ENCODE results near the gene CALN1. TPM values are rescaled to one million over a fixed set of nuclear protein-coding genes. Genes with fewer than 3 reads are reported as not detected.

The CALN1 gene
- polyA plus RNA-seq, 1 donor (not counting 4 experiments of a cell fraction or from before 2014, with no cell fraction given) = not detected

- FAIRE-seq (no peak), DNase-seq (ENCODE audit: low read depth, low spot score) (no peak)
- Histone ChIP-seq H3K9ac (ENCODE audit: control insufficient read depth, extremely low read depth, insufficient read depth, low read length) (no peak overlapping the region), H3K36me3 (ENCODE audit: control insufficient read depth in 2 of 2, extremely low read depth in 1 of 2, insufficient read depth in 2 of 2, low read length in 2 of 2) (no peaks in the 10 kb centered on the region), H3K27ac (ENCODE audit: control insufficient read depth, insufficient read depth, low read length) (no peak overlapping the region), H3K4me3 (ENCODE audit: control insufficient read depth in 2 of 3, extremely low read depth in 1 of 3, insufficient read depth in 2 of 3, low read depth in 1 of 3, low read length in 3 of 3) (no peak overlapping the region), H3K4me1 (ENCODE audit: control insufficient read depth, extremely low read depth, insufficient read depth, low read length) (no peaks in the 10 kb centered on the region), H3K9me3 (ENCODE audit: control insufficient read depth, low read depth, low read length) (no peaks in the 10 kb centered on the region), H2AFZ (ENCODE audit: control insufficient read depth, low read length) (no peak overlapping the region), H4K20me1 (ENCODE audit: control insufficient read depth, extremely low read depth, insufficient read depth, low read length) (no peaks in the 10 kb centered on the region), H3K27me3 (ENCODE audit: control insufficient read depth, extremely low read depth, insufficient read depth, low read length) (no peaks in the 10 kb centered on the region), H3K4me2 (ENCODE audit: control insufficient read depth, extremely low read depth, insufficient read depth, low read depth, low read length) (no peak overlapping the region), H3K79me2 (ENCODE audit: control insufficient read depth, insufficient read depth, low read length) (no peaks in the 10 kb centered on the region), H3K9me1 (ENCODE audit: control insufficient read depth, extremely low read depth, insufficient read depth, low read length) (no peaks in the 10 kb centered on the region)
- dilution Hi-C loops (cut with MboI; ENCODE audit: extremely low pct_ligation_motif_present, low sequenced_read_pairs) = no loop called here
- TF ChIP-seq CTCF (optimal IDR thresholded peaks at IDR 0.05 in 1 of 3, IDR thresholded peaks at IDR 0.05 in 1 of 3, conservative IDR thresholded peaks at IDR 0.05 in 1 of 3; ENCODE audit: extremely low read depth in 1 of 3, insufficient read depth in 2 of 3, low read length in 3 of 3) (no peak), EZH2 (IDR thresholded peaks at IDR 0.05; ENCODE audit: low read length) (no peak)
Measured at GRCh38 chr7:72038022-72038732, 374.0 kb downstream of the CALN1 start.

GRCh38 chr7:72037516-72037915, 374.6 kb downstream of the CALN1 start:
- no peaks in the 10 kb centered on the region for H3K27me3 ChIP-seq (ENCODE audit: control insufficient read depth, extremely low read depth, insufficient read depth, low read length)
- FAIRE-seq = no peak

More at GRCh38 chr7:72037516-72037915, 374.6 kb downstream of the CALN1 start:
- Histone ChIP-seq H3K79me2 (ENCODE audit: control insufficient read depth, insufficient read depth, low read length) (no peaks in the 10 kb centered on the region), H3K9me1 (ENCODE audit: control insufficient read depth, extremely low read depth, insufficient read depth, low read length) (no peaks in the 10 kb centered on the region), H3K4me2 (ENCODE audit: control insufficient read depth, extremely low read depth, insufficient read depth, low read depth, low read length) (no peak overlapping the region), H3K27ac (ENCODE audit: control insufficient read depth, insufficient read depth, low read length) (no peak overlapping the region), H3K4me3 (ENCODE audit: control insufficient read depth in 2 of 3, extremely low read depth in 1 of 3, insufficient read depth in 2 of 3, low read depth in 1 of 3, low read length in 3 of 3) (no peak overlapping the region), H4K20me1 (ENCODE audit: control insufficient read depth, extremely low read depth, insufficient read depth, low read length) (no peaks in the 10 kb centered on the region), H2AFZ (ENCODE audit: control insufficient read depth, low read length) (no peak overlapping the region), H3K9me3 (ENCODE audit: control insufficient read depth, low read depth, low read length) (no peaks in the 10 kb centered on the region), H3K4me1 (ENCODE audit: control insufficient read depth, extremely low read depth, insufficient read depth, low read length) (no peaks in the 10 kb centered on the region), H3K36me3 (ENCODE audit: control insufficient read depth in 2 of 2, extremely low read depth in 1 of 2, insufficient read depth in 2 of 2, low read length in 2 of 2) (no peaks in the 10 kb centered on the region), H3K9ac (ENCODE audit: control insufficient read depth, extremely low read depth, insufficient read depth, low read length) (no peak overlapping the region)
- no peak for DNase-seq (ENCODE audit: low read depth, low spot score)
- dilution Hi-C loops (cut with MboI; ENCODE audit: extremely low pct_ligation_motif_present, low sequenced_read_pairs) = no loop called here
- no peak for TF ChIP-seq EZH2 (IDR thresholded peaks at IDR 0.05; ENCODE audit: low read length)
- no peak for TF ChIP-seq CTCF (optimal IDR thresholded peaks at IDR 0.05 in 1 of 3, IDR thresholded peaks at IDR 0.05 in 1 of 3, conservative IDR thresholded peaks at IDR 0.05 in 1 of 3; ENCODE audit: extremely low read depth in 1 of 3, insufficient read depth in 2 of 3, low read length in 3 of 3)
